Skeletal muscle satellite cell (primary cell): ENCODE data around the gene DHX58.

Experiments used
- H3K27me3 ChIP-seq: 2 replicates; pipeline ENCODE4 v1.7.0; 2013; ENCODE audit warnings: low read length; ENCODE audit not compliant: control insufficient read depth, insufficient read depth
- H3K36me3 ChIP-seq: 2 replicates; pipeline ENCODE4 v1.7.0; 2013; ENCODE audit warnings: mild to moderate bottlenecking, control low read depth, low read length; ENCODE audit not compliant: insufficient read depth
- H3K4me1 ChIP-seq: 2 replicates; pipeline ENCODE4 v1.7.0; 2013; ENCODE audit warnings: low read length; ENCODE audit not compliant: control insufficient read depth, insufficient read depth
- H3K4me2 ChIP-seq: 2 replicates; pipeline ENCODE4 v1.7.0; 2013; ENCODE audit warnings: mild to moderate bottlenecking, low read length
- H3K4me3 ChIP-seq: 2 replicates; pipeline ENCODE4 v1.7.0; 2013; ENCODE audit warnings: low read length
- H3K9ac ChIP-seq: 2 replicates; pipeline ENCODE4 v1.7.0; 2013; ENCODE audit warnings: mild to moderate bottlenecking, low read depth, low read length, moderate library complexity
- H3K9me3 ChIP-seq: replicated peaks from 2 replicates; pipeline ENCODE4 v1.7.0; 2013; ENCODE audit warnings: mild to moderate bottlenecking, control low read depth, low read length

Gene DHX58

GRCh38 chr17:42138749-42139492, 26.4 kb upstream of the DHX58 start:
- peaks cover 45% of the 10 kb centered on the region for H3K4me1 ChIP-seq
- H3K4me3 ChIP-seq: no peak overlapping the region
- H3K9ac ChIP-seq: no peak overlapping the region

GRCh38 chr17:42136654-42137051, 24.1 kb upstream of the DHX58 start:
- H3K9me3 ChIP-seq: no peaks in the 10 kb centered on the region
- H3K4me1 ChIP-seq: peaks cover 46% of the 10 kb centered on the region

More at GRCh38 chr17:42138749-42139492, 26.4 kb upstream of the DHX58 start:
- Histone ChIP-seq H3K9me3 (no peaks in the 10 kb centered on the region), H3K27me3 (no peaks in the 10 kb centered on the region), H3K36me3 (peaks cover 18% of the 10 kb centered on the region), H3K4me2 (no peak overlapping the region)

GRCh38 chr17:42135664-42136653, 23.4 kb upstream of the DHX58 start:
- H3K4me1 ChIP-seq: peaks cover 46% of the 10 kb centered on the region
- H3K36me3 ChIP-seq: peaks cover 12% of the 10 kb centered on the region
- no peaks in the 10 kb centered on the region for H3K27me3 ChIP-seq
- no peaks in the 10 kb centered on the region for H3K9me3 ChIP-seq
- no peak overlapping the region for H3K9ac ChIP-seq
- H3K4me2 ChIP-seq: peak overlapping the region; percentile 33
- H3K4me3 ChIP-seq: peak overlapping the region; percentile 35

More at GRCh38 chr17:42136654-42137051, 24.1 kb upstream of the DHX58 start:
- Histone ChIP-seq H3K9ac (no peak overlapping the region), H3K4me3 (no peak overlapping the region), H3K36me3 (peaks cover 16% of the 10 kb centered on the region), H3K27me3 (no peaks in the 10 kb centered on the region), H3K4me2 (no peak overlapping the region)

- Histone ChIP-seq H3K36me3 (peaks cover 9% of the 10 kb centered on the region), H3K27me3 (no peaks in the 10 kb centered on the region)
These were observed 22.6 kb upstream of the DHX58 start for GRCh38 chr17:42135151-42135550.

GRCh38 chr17:42133461-42134041, 21.0 kb upstream of the DHX58 start:
- Histone ChIP-seq H3K9ac (no peak overlapping the region), H3K4me2 (peak overlapping the region; percentile 16), H3K36me3 (peaks cover 22% of the 10 kb centered on the region), H3K9me3 (no peaks in the 10 kb centered on the region), H3K4me3 (no peak overlapping the region), H3K4me1 (peaks cover 46% of the 10 kb centered on the region), H3K27me3 (no peaks in the 10 kb centered on the region)

More at GRCh38 chr17:42135151-42135550, 22.6 kb upstream of the DHX58 start:
- H3K4me3 ChIP-seq: peak overlapping the region; percentile 35
- H3K4me1 ChIP-seq: peaks cover 46% of the 10 kb centered on the region
- no peaks in the 10 kb centered on the region for H3K9me3 ChIP-seq
- H3K9ac ChIP-seq: no peak overlapping the region
- peak overlapping the region; percentile 33 for H3K4me2 ChIP-seq

- Histone ChIP-seq H3K4me2 (peak overlapping the region; percentile 49), H3K4me1 (peaks cover 46% of the 10 kb centered on the region), H3K36me3 (peaks cover 28% of the 10 kb centered on the region), H3K4me3 (no peak overlapping the region), H3K9ac (no peak overlapping the region), H3K9me3 (no peaks in the 10 kb centered on the region), H3K27me3 (no peaks in the 10 kb centered on the region)
These were observed 20.4 kb upstream of the DHX58 start for GRCh38 chr17:42132941-42133340.

GRCh38 chr17:42131981-42132432, 19.5 kb upstream of the DHX58 start:
- peaks cover 31% of the 10 kb centered on the region for H3K36me3 ChIP-seq
- no peak overlapping the region for H3K4me2 ChIP-seq
- H3K9ac ChIP-seq: peak overlapping the region; percentile 7
- no peaks in the 10 kb centered on the region for H3K9me3 ChIP-seq
- no peaks in the 10 kb centered on the region for H3K27me3 ChIP-seq
- peaks cover 46% of the 10 kb centered on the region for H3K4me1 ChIP-seq
- H3K4me3 ChIP-seq: no peak overlapping the region

GRCh38 chr17:42131232-42131631, 18.7 kb upstream of the DHX58 start:
- Histone ChIP-seq H3K4me2 (peak overlapping the region; percentile 3), H3K9ac (no peak overlapping the region), H3K4me1 (peaks cover 43% of the 10 kb centered on the region), H3K4me3 (no peak overlapping the region), H3K9me3 (no peaks in the 10 kb centered on the region), H3K36me3 (peaks cover 36% of the 10 kb centered on the region), H3K27me3 (no peaks in the 10 kb centered on the region)

GRCh38 chr17:42130310-42130936, 17.9 kb upstream of the DHX58 start:
- H3K9me3 ChIP-seq: no peaks in the 10 kb centered on the region
- peaks cover 35% of the 10 kb centered on the region for H3K4me1 ChIP-seq
- H3K27me3 ChIP-seq: no peaks in the 10 kb centered on the region
- no peak overlapping the region for H3K4me2 ChIP-seq
- H3K4me3 ChIP-seq: no peak overlapping the region
- no peak overlapping the region for H3K9ac ChIP-seq
- peaks cover 39% of the 10 kb centered on the region for H3K36me3 ChIP-seq

- Histone ChIP-seq H3K36me3 (peaks cover 49% of the 10 kb centered on the region), H3K4me3 (no peak overlapping the region), H3K4me2 (no peak overlapping the region), H3K9me3 (no peaks in the 10 kb centered on the region), H3K27me3 (no peaks in the 10 kb centered on the region), H3K4me1 (peaks cover 30% of the 10 kb centered on the region), H3K9ac (no peak overlapping the region)
These were observed 16.8 kb upstream of the DHX58 start for GRCh38 chr17:42129109-42129837.
